GM10266 (cell line): ENCODE measurements around the gene FZD1.

Experiments
- DNase-seq: peaks from one replicate; pipeline ENCODE4 v3.0.0; 2012; ENCODE audit errors: extremely low spot score
- CTCF ChIP-seq: IDR thresholded peaks from 2 replicates; pipeline ENCODE4 v1.5.1; 2012; ENCODE audit warnings: mild to moderate bottlenecking, low read depth; ENCODE audit not compliant: control insufficient read depth, insufficient read depth; ENCODE audit errors: missing control alignments

Gene FZD1

GRCh38 chr7:91235211-91235832 is 28.9 kb upstream of the FZD1 start:
- DNase-seq: no peak

DNA sequence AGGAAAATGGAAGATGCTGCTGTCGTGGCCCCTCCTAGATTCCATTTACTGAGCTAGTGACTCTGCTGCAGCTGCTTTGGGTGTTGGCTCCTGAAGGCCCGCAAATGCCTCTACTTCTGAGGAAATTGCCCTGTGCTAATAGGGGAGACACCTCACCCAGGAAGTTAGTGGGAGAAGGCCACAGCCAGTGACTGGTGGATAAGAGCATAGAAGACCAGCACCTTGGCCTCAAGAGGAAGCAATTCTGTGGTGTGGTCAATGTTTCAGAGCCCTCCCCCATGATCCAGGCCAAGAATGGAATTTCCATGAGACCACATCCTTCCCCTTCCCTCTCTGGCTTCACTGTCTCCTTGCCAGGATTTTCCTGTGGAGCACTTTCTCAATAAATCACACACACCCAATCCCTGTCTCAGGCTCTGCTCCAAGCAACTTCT is 25.0 kb upstream of the FZD1 start:
- no peak for TF ChIP-seq CTCF
- DNase-seq: no peak

More at GRCh38 chr7:91235211-91235832, 28.9 kb upstream of the FZD1 start:
- no peak for TF ChIP-seq CTCF

GRCh38 chr7:91239772-91240171 is 24.5 kb upstream of the FZD1 start:
- no peak for TF ChIP-seq CTCF
- no peak for DNase-seq

DNA sequence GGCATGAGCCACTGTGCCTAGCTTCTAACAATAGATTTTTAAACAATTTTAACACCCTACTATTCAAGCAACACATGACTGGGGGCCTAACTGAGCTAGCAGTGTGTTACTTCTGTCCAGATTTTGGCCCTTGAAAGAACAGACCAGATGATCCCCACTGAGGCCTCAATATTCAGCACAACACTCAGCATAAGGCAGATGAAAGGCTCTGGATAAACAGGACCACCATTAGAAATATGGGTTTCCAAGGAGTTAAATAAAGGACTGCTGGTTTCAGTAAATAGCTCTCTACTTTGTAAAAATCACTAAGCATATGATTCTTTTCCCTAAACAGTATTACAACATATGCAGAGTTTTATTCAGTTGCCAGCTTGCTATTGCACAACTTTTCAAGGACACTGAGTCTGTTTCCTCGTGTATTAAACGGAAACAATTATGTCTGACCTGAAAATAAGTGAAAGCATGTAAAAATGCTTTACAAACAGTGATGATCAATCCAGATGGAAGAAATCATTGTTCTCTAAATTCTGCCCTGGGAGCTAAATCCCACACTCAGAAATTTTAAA is 23.8 kb upstream of the FZD1 start:
- no peak for DNase-seq
- TF ChIP-seq CTCF: no peak

- no peak for TF ChIP-seq CTCF
- no peak for DNase-seq
These were observed 22.0 kb upstream of the FZD1 start for GRCh38 chr7:91242097-91242844.

- DNase-seq: no peak
- no peak for TF ChIP-seq CTCF
These were observed 20.5 kb upstream of the FZD1 start for GRCh38 chr7:91243591-91244301.

DNA sequence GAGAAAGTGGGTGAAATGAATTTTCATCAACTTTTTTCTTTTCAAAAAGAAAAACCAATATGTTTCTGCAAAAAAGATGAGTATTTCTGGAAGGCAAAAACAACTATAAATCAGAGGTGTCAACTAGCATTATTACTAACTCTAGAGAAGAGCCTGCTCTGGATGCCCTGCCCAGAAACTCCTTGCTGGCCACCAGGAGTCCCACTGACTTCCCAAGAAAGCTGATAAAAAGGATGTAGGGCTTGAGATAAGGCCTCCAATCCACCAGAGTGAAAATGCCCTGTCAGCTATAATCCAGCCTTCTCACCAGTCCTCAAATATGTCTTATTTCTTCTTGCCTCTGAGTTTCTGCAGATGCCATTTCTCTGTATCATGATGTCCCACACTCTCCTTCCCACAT is 16.7 kb upstream of the FZD1 start:
- TF ChIP-seq CTCF: no peak
- DNase-seq: no peak
